GM12878 (cell line): ENCODE results near the gene SPAG6. TPM values are rescaled to one million over a fixed set of nuclear protein-coding genes. Genes with fewer than 3 reads are reported as not detected.

Experiments
- ATAC-seq: fragments of 200-7000 bp; cut with Tn5 transposase; 3 replicates; pipeline ENCODE4 v1.9.1; 2020; ENCODE audit warnings: mild to moderate bottlenecking, moderate library complexity
- BruUV-seq: library from RNA; stranded (reverse); fragments of 400-500 nt; replicated peaks from 2 replicates; lab custom pipeline; 2021; lab: Mats Ljungman, UMichigan
- CTCF ChIA-PET: fragments of 300-600 bp; sonication (Branson Sonifier 250); formaldehyde crosslinking; extraction: SDS; loops from one replicate; lab custom pipeline; 2021; ENCODE audit warnings: inconsistent platforms; lab: Yijun Ruan, JAX
- POLR2A ChIA-PET: fragments of 350-600 bp; formaldehyde crosslinking; extraction: SDS; loops from one replicate; lab custom pipeline; 2021; ENCODE audit warnings: inconsistent platforms; lab: Charles Lee
- RAD21 ChIA-PET: fragments of 300-600 bp; sonication (Branson Sonifier 250); formaldehyde crosslinking; loops from one replicate; lab custom pipeline; 2023; ENCODE audit warnings: antibody characterized with exemption; ENCODE audit not compliant: unreplicated experiment; lab: Charles Lee
- SMC1A ChIA-PET: fragments of 300-600 bp; sonication (Branson Sonifier 250); formaldehyde crosslinking; loops from one replicate; lab custom pipeline; 2023; ENCODE audit not compliant: unreplicated experiment, uncharacterized antibody; lab: Charles Lee
- DNase-seq: peaks from one replicate; pipeline ENCODE4 v3.0.0-alpha.2; 2011; ENCODE audit warnings: low read depth, low spot score
- FAIRE-seq: peaks from 3 replicates; lab custom pipeline; 2011; peaks lifted over from hg19 to GRCh38; lab: Jason Lieb, UNC
- H2AFZ ChIP-seq: 2 replicates; pipeline ENCODE4 v1.6.0; 2011; ENCODE audit warnings: low read depth, low read length, control low read depth; ENCODE audit not compliant: control insufficient read depth
- H3K27ac ChIP-seq: 2 replicates; pipeline ENCODE4 v1.5.1; 2011; ENCODE audit warnings: control low read depth; ENCODE audit not compliant: control insufficient read depth, insufficient read depth
- H3K27me3 ChIP-seq, 2 experiments: replicated peaks in 1 of 2; 2 replicates each; pipeline versions ENCODE4 v1.6.0 to v1.6.1; 2011; ENCODE audit warnings: low read length in 1 of 2; ENCODE audit not compliant: control insufficient read depth in 2 of 2, insufficient read depth in 2 of 2
- H3K36me3 ChIP-seq, 2 experiments: 2 replicates each; pipeline ENCODE4 v1.5.1; 2011; ENCODE audit warnings: low read length in 1 of 2; ENCODE audit not compliant: control insufficient read depth in 2 of 2, insufficient read depth in 2 of 2
- H3K4me1 ChIP-seq: 2 replicates; pipeline ENCODE4 v1.6.1; 2011; ENCODE audit warnings: mild to moderate bottlenecking, low read length, moderate library complexity, mixed read lengths; ENCODE audit not compliant: control insufficient read depth, insufficient read depth
- H3K4me2 ChIP-seq: 2 replicates; pipeline ENCODE4 v1.6.0; 2011; ENCODE audit warnings: control low read depth; ENCODE audit not compliant: control insufficient read depth, insufficient read depth
- H3K4me3 ChIP-seq: fragments of 200-600 bp; sonication (generic); 2 replicates; pipeline ENCODE4 v1.5.1; 2016
- H3K79me2 ChIP-seq: 2 replicates; pipeline ENCODE4 v1.6.0; 2011; ENCODE audit warnings: low read length; ENCODE audit not compliant: control insufficient read depth, insufficient read depth
- H3K9ac ChIP-seq: 2 replicates; pipeline ENCODE4 v1.8.0; 2011; ENCODE audit warnings: low read length, control low read depth, mixed read lengths; ENCODE audit not compliant: control insufficient read depth, insufficient read depth
- H3K9me3 ChIP-seq: replicated peaks from 3 replicates; pipeline ENCODE4 v1.5.1; 2011; ENCODE audit warnings: mild to moderate bottlenecking, low read length; ENCODE audit not compliant: control insufficient read depth, insufficient read depth
- H4K20me1 ChIP-seq: 2 replicates; pipeline ENCODE4 v1.6.0; 2011; ENCODE audit not compliant: control insufficient read depth, insufficient read depth
- ETV6 ChIP-seq, 2 experiments: fragments of 450-650 bp in 1 of 2; IDR thresholded peaks in 1 of 2; conservative IDR thresholded peaks in 1 of 2; 2 replicates each; pipeline ENCODE4 v1.6.1; 2014; ENCODE audit warnings: antibody characterized with exemption in 1 of 2, borderline replicate concordance in 1 of 2, low read depth in 1 of 2, mild to moderate bottlenecking in 1 of 2, moderate library complexity in 1 of 2
- JUNB ChIP-seq: IDR thresholded peaks from 2 replicates; pipeline ENCODE4 v1.6.1; 2016; ENCODE audit warnings: antibody characterized with exemption, mild to moderate bottlenecking
- SUZ12 ChIP-seq: fragments of 200-600 bp; sonication (generic); IDR thresholded peaks from one replicate; pipeline ENCODE4 v1.6.1; 2018; ENCODE audit warnings: antibody characterized with exemption, mild to moderate bottlenecking; ENCODE audit not compliant: unreplicated experiment
- TCF3 ChIP-seq: IDR thresholded peaks from 2 replicates; pipeline ENCODE4 v1.6.1; 2012; ENCODE audit warnings: low read depth, mild to moderate bottlenecking, low read length, borderline replicate concordance; ENCODE audit not compliant: insufficient read depth
- WGBS: methylation state at CpG from one replicate; pipeline ENCODE4 v1.1.6; 2016; ENCODE audit warnings: low lambda C conversion rate; ENCODE audit not compliant: insufficient replicate concordance, insufficient coverage; ENCODE audit errors: missing lambda C conversion rate; 5-methylcytosine and 5-hydroxymethylcytosine counted together
- in situ Hi-C: fragments of 300-500 bp; cut with MboI; formaldehyde crosslinking; loops from 9 replicates; pipeline ENCODE4 v1.14.3; 2018; ENCODE audit warnings: mixed read lengths
- intact Hi-C: fragments of 100-400 bp; cut with micrococcal nuclease; formaldehyde crosslinking; loops from one replicate; pipeline ENCODE4 v1.14.2; 2022; ENCODE audit not compliant: unreplicated experiment
- polyA plus RNA-seq, 11 experiments: library from polyadenylated mRNA; depleted of rRNA in 4 of 11; unstranded in 6 of 11; stranded (reverse) in 5 of 11; fragments of >200 nt; fragmentation: Nextera tagmentation in 4 of 11; fragmentation: Illumina TruSeq in 1 of 11; extraction: Ambion mirVana in 4 of 11; extraction: Trizol in 1 of 11; gene quantifications; 1 replicate in 1 of 11; 2 replicates in 10 of 11; pipeline versions ENCODE4 v1.2.1 to v1.2.3, GENCODE V29; 2011 to 2016; ENCODE audit warnings: inconsistent platforms in 2 of 11, missing spikeins in 2 of 11, low read depth in 1 of 11
- total RNA-seq, 4 experiments: library from RNA; depleted of rRNA in 3 of 4; stranded (reverse); fragments of >200 nt in 3 of 4; fragmentation: Illumina TruSeq in 1 of 4; extraction: Trizol in 1 of 4; gene quantifications; 2 replicates each; pipeline versions ENCODE4 v1.2.1 to v1.2.3, GENCODE V29; 2013 to 2021
- TF ChIP-seq, protein P1 (sequence below): fragments of 450-650 bp; IDR thresholded peaks from 2 replicates; pipeline ENCODE4 v1.6.1; 2016; ENCODE audit warnings: mild to moderate bottlenecking

Gene SPAG6
- total and polyA plus RNA-seq, 10 of the 15 experiments (the other 5 are each of a cell fraction or from before 2014, with no cell fraction given): 0.13 to 0.99 (median 0.40) TPM; not detected in 1

DNA sequence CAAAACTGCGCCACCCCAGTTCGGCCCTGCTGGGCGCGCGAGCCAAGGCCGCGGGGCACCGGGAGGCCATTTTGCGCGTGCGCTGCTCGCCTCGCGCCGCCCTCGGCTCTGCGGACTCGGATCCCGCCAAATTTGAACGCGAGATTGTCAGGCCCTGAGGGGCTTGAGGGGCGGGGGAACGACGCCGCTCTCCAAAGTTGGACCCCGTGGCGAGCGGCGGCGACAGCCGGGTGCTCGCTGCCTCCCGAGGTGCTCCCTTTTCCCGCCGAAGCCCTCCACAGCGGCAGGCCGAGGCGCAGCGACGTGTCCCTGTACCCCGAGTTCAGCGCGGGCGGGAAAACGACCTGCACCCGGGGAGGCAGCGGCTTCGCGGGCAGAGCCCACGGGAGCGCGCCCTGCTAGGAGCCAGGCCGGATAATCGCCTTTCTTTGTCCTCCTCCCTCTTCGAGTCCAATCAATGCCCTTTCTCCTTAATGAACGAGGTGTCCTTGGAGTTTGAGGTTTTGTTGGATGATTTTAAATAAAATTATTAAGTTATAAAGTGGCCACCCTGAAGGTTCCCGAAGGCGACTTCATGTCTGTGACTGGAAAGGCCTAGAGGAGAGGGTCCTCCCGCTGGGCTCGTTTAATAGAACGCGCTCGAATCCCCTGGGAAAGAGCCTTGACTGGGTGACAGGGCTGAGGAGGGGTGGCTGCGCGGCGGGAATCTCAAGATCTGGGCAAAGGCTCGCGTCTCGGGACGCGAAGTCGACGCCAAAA, 10.7 kb upstream of the SPAG6 start:
- no peak for DNase-seq
- TF ChIP-seq TCF3: no peak
- TF ChIP-seq JUNB: no peak
- TF ChIP-seq ETV6 (conservative IDR thresholded peaks at IDR 0.05 in 1 of 2, IDR thresholded peaks at IDR 0.05 in 1 of 2; ENCODE audit: borderline replicate concordance in 1 of 2, low read depth in 1 of 2): no peak
- TF ChIP-seq SUZ12: no peak
- TF ChIP-seq, protein P1, sequence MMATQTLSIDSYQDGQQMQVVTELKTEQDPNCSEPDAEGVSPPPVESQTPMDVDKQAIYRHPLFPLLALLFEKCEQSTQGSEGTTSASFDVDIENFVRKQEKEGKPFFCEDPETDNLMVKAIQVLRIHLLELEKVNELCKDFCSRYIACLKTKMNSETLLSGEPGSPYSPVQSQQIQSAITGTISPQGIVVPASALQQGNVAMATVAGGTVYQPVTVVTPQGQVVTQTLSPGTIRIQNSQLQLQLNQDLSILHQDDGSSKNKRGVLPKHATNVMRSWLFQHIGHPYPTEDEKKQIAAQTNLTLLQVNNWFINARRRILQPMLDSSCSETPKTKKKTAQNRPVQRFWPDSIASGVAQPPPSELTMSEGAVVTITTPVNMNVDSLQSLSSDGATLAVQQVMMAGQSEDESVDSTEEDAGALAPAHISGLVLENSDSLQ: no peak
- TF ChIP-seq, all 136 proteins: peak for 0
- in situ Hi-C loops: no loop called here
- intact Hi-C loops: no loop called here
- Histone ChIP-seq H3K4me1 (peaks cover 24% of the 10 kb centered on the region), H3K4me3 (peak overlapping the region; percentile 61; the same call in 1 of the 2 replicates), H3K4me2 (peak overlapping the region; percentile 94), H3K27me3 (peaks cover 8 to 31% of the 10 kb centered on the region in 2 experiments), H3K36me3 (peaks cover 0 to 5% of the 10 kb centered on the region in 2 experiments; a peak in 1 of 4 replicates), H3K9ac (no peak overlapping the region; the same call in 1 of the 2 replicates), H3K27ac (no peak overlapping the region), H3K9me3 (no peaks in the 10 kb centered on the region; the same call in 2 of the 3 replicates), H2AFZ (peak overlapping the region; percentile 90), H4K20me1 (no peaks in the 10 kb centered on the region), H3K79me2 (no peaks in the 10 kb centered on the region)
- ATAC-seq: no peak
- ChIA-PET RAD21 (interaction anchor here (0.6 kb wide), 1 partner anchor 655 kb away, joined by 5 read pairs; no protein-coding TSS in a partner anchor), CTCF (no interaction called here), SMC1A (no interaction called here), POLR2A (interaction anchor here (0.6 kb wide), 2 partner anchors 376 to 872 kb away, joined by 3 to 4 read pairs; no protein-coding TSS in a partner anchor)
- no TSS peak for BruUV-seq
- WGBS: 87% methylated on average over 72 of the region's 73 CpGs
- FAIRE-seq: no peak
